ENCODE results near the gene CARD14.

The CARD14 gene

GRCh38 chr17:80169784-80170500, at the start of gene CARD14:
Gene CARD14 (plus strand): TSS chr17:80170030. CDS start chr17:80181439, 11,409 bp downstream.
- H3K4me3 Mint-ChIP-seq: no peak within 1 kb of the TSS
- ATAC-seq (replicated peaks; ENCODE audit: extremely low read depth, poor library complexity, severe bottlenecking): no peak
- H3K4me1 Mint-ChIP-seq: no peaks in the 10 kb centered on the region
- no peaks in the 10 kb centered on the region for H3K9me3 Mint-ChIP-seq
- no peak for DNase-seq (ENCODE audit: low spot score in 2 of 2)
- no peak within 1 kb of the TSS for H3K27ac Mint-ChIP-seq (ENCODE audit: low read depth)
- H3K36me3 Mint-ChIP-seq (ENCODE audit: insufficient read depth): no peaks in the 10 kb centered on the region
- H3K27me3 Mint-ChIP-seq: peaks cover 30% of the 10 kb centered on the region

GRCh38 chr17:80122026-80122575, 47.7 kb upstream of the CARD14 start:
- DNase-seq (ENCODE audit: low spot score in 2 of 2) (no peak), ATAC-seq (replicated peaks; ENCODE audit: extremely low read depth, poor library complexity, severe bottlenecking) (no peak)
- H3K4me1 Mint-ChIP-seq: no peaks in the 10 kb centered on the region
- H3K27me3 Mint-ChIP-seq: peaks cover 15% of the 10 kb centered on the region
- no peaks in the 10 kb centered on the region for H3K36me3 Mint-ChIP-seq (ENCODE audit: insufficient read depth)
- no peak overlapping the region for H3K4me3 Mint-ChIP-seq
- H3K27ac Mint-ChIP-seq (ENCODE audit: low read depth): no peak overlapping the region
- no peaks in the 10 kb centered on the region for H3K9me3 Mint-ChIP-seq

DNA sequence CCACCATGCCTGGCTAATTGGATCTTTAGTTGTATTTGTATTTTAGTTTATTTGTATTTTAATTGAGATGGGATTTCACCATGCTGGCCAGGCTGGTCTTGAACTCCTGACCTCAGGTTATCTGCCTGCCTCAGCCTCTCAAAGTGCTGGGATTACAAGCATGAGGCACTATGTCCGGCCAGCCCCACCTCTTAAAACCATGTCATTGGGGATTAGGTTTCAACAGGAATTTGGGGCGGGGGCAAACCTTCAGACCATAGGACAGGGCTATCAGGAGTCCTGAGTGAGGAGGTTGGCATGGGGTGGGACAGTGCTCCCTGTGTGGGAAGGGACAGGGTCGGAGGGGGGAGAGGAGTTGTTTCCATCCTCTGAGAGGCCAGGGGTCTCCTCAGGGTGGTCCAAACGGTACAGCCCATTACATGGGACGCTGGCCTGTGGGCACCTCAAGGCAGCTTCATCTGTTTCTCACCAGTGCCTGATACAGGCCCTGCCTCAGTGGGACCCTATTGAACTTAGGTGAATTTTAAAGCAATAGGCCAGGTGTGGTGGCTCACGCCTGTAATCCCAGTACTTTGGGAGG, 46.8 kb upstream of the CARD14 start:
- ATAC-seq (replicated peaks; ENCODE audit: extremely low read depth, poor library complexity, severe bottlenecking) (no peak), DNase-seq (ENCODE audit: low spot score in 2 of 2) (no peak)
- H3K4me1 Mint-ChIP-seq: no peaks in the 10 kb centered on the region
- no peaks in the 10 kb centered on the region for H3K9me3 Mint-ChIP-seq
- H3K36me3 Mint-ChIP-seq (ENCODE audit: insufficient read depth): no peaks in the 10 kb centered on the region
- H3K4me3 Mint-ChIP-seq: no peak overlapping the region
- H3K27me3 Mint-ChIP-seq: peaks cover 22% of the 10 kb centered on the region
- no peak overlapping the region for H3K27ac Mint-ChIP-seq (ENCODE audit: low read depth)

DNA sequence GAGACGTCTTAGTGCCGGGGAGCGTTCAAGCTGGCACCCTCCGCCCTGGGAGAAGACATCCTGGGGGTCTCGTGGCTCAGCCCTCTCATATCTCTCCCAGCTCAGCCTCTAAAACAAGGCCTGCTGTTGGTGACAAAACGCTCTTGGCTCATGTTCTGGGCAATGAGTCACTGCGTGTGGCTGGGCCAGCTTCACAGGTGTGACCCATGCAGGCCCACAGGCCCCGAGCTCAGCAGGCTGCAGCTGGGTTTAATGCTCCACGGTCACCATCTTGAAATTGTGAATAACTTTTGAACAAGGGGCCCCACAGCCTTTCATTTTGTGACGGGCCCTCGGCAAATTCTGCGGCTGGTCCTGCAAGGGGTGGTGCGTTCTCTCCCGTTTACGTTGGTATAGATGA, 46.0 kb upstream of the CARD14 start:
- ATAC-seq (replicated peaks; ENCODE audit: extremely low read depth, poor library complexity, severe bottlenecking) (no peak), DNase-seq (ENCODE audit: low spot score in 2 of 2) (no peak)
- Mint-ChIP-seq H3K27ac (ENCODE audit: low read depth) (no peak overlapping the region), H3K36me3 (ENCODE audit: insufficient read depth) (no peaks in the 10 kb centered on the region), H3K9me3 (no peaks in the 10 kb centered on the region), H3K4me1 (no peaks in the 10 kb centered on the region), H3K4me3 (no peak overlapping the region), H3K27me3 (peaks cover 29% of the 10 kb centered on the region)

DNA sequence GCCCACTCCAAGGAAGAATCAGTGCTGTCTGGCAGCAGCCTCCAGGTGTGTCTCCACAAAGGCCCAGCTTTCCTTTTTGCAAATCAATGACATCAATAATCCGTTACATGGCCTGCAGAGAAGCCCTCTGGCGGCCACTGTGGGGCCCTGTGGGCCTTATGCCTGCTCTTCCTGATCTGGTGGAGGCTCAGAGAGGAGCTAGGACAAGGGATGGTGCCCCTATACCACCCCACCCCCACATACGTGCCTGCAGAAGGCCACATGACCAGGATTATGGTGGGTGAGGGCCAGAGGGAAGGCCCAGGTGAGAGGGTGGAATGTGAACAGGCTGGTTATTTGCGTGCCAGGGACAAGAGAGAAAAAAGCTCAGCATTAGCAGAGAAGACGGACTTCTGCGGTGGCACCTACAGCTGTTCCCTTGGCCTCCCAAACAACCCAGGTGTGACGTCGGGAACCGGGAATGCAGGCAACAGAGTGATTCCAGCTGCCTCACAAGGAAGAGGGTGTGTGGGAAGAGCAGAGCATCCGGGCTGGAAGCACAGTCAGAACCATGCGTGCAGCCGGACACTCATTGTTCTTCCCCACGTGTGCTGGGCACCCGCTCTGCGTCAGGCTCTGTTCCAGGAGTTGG, 45.4 kb upstream of the CARD14 start:
- Mint-ChIP-seq H3K9me3 (no peaks in the 10 kb centered on the region), H3K36me3 (ENCODE audit: insufficient read depth) (no peaks in the 10 kb centered on the region), H3K27ac (ENCODE audit: low read depth) (no peak overlapping the region), H3K4me3 (no peak overlapping the region), H3K4me1 (no peaks in the 10 kb centered on the region), H3K27me3 (peaks cover 36% of the 10 kb centered on the region)
- ATAC-seq (replicated peaks; ENCODE audit: extremely low read depth, poor library complexity, severe bottlenecking): no peak
- no peak for DNase-seq (ENCODE audit: low spot score in 2 of 2)

GRCh38 chr17:80125656-80126448, 44.0 kb upstream of the CARD14 start:
- DNase-seq (ENCODE audit: low spot score in 2 of 2) (no peak), ATAC-seq (replicated peaks; ENCODE audit: extremely low read depth, poor library complexity, severe bottlenecking) (no peak)
- H3K27me3 Mint-ChIP-seq: peaks cover 37% of the 10 kb centered on the region
- no peaks in the 10 kb centered on the region for H3K36me3 Mint-ChIP-seq (ENCODE audit: insufficient read depth)
- H3K4me3 Mint-ChIP-seq: no peak overlapping the region
- H3K4me1 Mint-ChIP-seq: no peaks in the 10 kb centered on the region
- H3K27ac Mint-ChIP-seq (ENCODE audit: low read depth): no peak overlapping the region
- H3K9me3 Mint-ChIP-seq: no peaks in the 10 kb centered on the region

GRCh38 chr17:80126449-80126715, 43.4 kb upstream of the CARD14 start:
- Mint-ChIP-seq H3K27me3 (peaks cover 37% of the 10 kb centered on the region), H3K9me3 (no peaks in the 10 kb centered on the region), H3K4me3 (no peak overlapping the region), H3K27ac (ENCODE audit: low read depth) (no peak overlapping the region), H3K36me3 (ENCODE audit: insufficient read depth) (no peaks in the 10 kb centered on the region), H3K4me1 (no peaks in the 10 kb centered on the region)
- ATAC-seq (replicated peaks; ENCODE audit: extremely low read depth, poor library complexity, severe bottlenecking) (no peak), DNase-seq (ENCODE audit: low spot score in 2 of 2) (no peak)

GRCh38 chr17:80129006-80129565, 40.7 kb upstream of the CARD14 start:
- Mint-ChIP-seq H3K4me1 (no peaks in the 10 kb centered on the region), H3K4me3 (no peak overlapping the region), H3K27ac (ENCODE audit: low read depth) (no peak overlapping the region), H3K9me3 (no peaks in the 10 kb centered on the region), H3K36me3 (ENCODE audit: insufficient read depth) (peaks cover 9% of the 10 kb centered on the region), H3K27me3 (peaks cover 37% of the 10 kb centered on the region)
- ATAC-seq (replicated peaks; ENCODE audit: extremely low read depth, poor library complexity, severe bottlenecking): no peak
- no peak for DNase-seq (ENCODE audit: low spot score in 2 of 2)

- H3K4me3 Mint-ChIP-seq: no peak overlapping the region
- no peak overlapping the region for H3K27ac Mint-ChIP-seq (ENCODE audit: low read depth)
- no peaks in the 10 kb centered on the region for H3K4me1 Mint-ChIP-seq
- H3K36me3 Mint-ChIP-seq (ENCODE audit: insufficient read depth): peaks cover 26% of the 10 kb centered on the region
- DNase-seq (ENCODE audit: low spot score in 2 of 2): no peak
- no peak for ATAC-seq (replicated peaks; ENCODE audit: extremely low read depth, poor library complexity, severe bottlenecking)
- H3K27me3 Mint-ChIP-seq: peaks cover 32% of the 10 kb centered on the region
- H3K9me3 Mint-ChIP-seq: no peaks in the 10 kb centered on the region
Measured at GRCh38 chr17:80130992-80131391, 38.8 kb upstream of the CARD14 start.

- Mint-ChIP-seq H3K4me3 (no peak overlapping the region), H3K27me3 (peaks cover 15% of the 10 kb centered on the region), H3K27ac (ENCODE audit: low read depth) (peak overlapping the region; percentile 54), H3K9me3 (no peaks in the 10 kb centered on the region), H3K36me3 (ENCODE audit: insufficient read depth) (peaks cover 46% of the 10 kb centered on the region), H3K4me1 (no peaks in the 10 kb centered on the region)
- ATAC-seq (replicated peaks; ENCODE audit: extremely low read depth, poor library complexity, severe bottlenecking) (no peak), DNase-seq (ENCODE audit: low spot score in 2 of 2) (no peak)
Measured at GRCh38 chr17:80132906-80133625, 36.8 kb upstream of the CARD14 start.

GRCh38 chr17:80133626-80133970, 36.2 kb upstream of the CARD14 start:
- ATAC-seq (replicated peaks; ENCODE audit: extremely low read depth, poor library complexity, severe bottlenecking) (no peak), DNase-seq (ENCODE audit: low spot score in 2 of 2) (no peak)
- peaks cover 50% of the 10 kb centered on the region for H3K36me3 Mint-ChIP-seq (ENCODE audit: insufficient read depth)
- H3K4me3 Mint-ChIP-seq: no peak overlapping the region
- peaks cover 9% of the 10 kb centered on the region for H3K27me3 Mint-ChIP-seq
- H3K9me3 Mint-ChIP-seq: no peaks in the 10 kb centered on the region
- no peaks in the 10 kb centered on the region for H3K4me1 Mint-ChIP-seq
- H3K27ac Mint-ChIP-seq (ENCODE audit: low read depth): no peak overlapping the region

DNA sequence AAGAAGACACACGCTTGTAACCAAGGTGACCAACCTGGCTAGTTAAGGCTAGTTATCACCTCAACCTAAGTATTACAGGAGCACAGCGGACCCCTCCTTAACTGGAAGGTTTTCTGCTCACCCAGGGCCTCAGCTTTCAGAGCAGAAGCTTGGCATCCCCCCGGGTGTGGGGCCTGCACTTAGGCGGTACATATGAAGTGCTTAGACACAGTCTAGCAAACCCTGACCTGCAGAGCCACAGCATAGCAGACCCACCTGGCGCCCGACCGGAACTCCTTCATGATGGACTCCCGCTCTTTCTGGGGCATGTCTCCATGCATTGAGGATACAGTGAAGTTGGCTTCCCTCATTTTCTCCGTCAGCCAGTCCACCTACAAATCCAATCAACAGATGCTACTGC, 32.7 kb upstream of the CARD14 start:
- no peaks in the 10 kb centered on the region for H3K27me3 Mint-ChIP-seq
- H3K4me3 Mint-ChIP-seq: no peak overlapping the region
- ATAC-seq (replicated peaks; ENCODE audit: extremely low read depth, poor library complexity, severe bottlenecking): no peak
- H3K27ac Mint-ChIP-seq (ENCODE audit: low read depth): no peak overlapping the region
- H3K4me1 Mint-ChIP-seq: no peaks in the 10 kb centered on the region
- no peaks in the 10 kb centered on the region for H3K9me3 Mint-ChIP-seq
- peaks cover 82% of the 10 kb centered on the region for H3K36me3 Mint-ChIP-seq (ENCODE audit: insufficient read depth)
- no peak for DNase-seq (ENCODE audit: low spot score in 2 of 2)

Measured in central memory CD8-positive, alpha-beta T cell (primary cell).